Kidney glomerular epithelial cell (primary cell): Measurements from ENCODE around the gene ATP5PD.
"Not testable (repeated sequence)": the region's sequence is repeated elsewhere in the genome, so short reads cannot be mapped to it uniquely, and the experiment has no call there.

Experiments used
- DNase-seq: peaks from one replicate; lab custom pipeline; 2025; lab: John Stamatoyannopoulos, UW

The ATP5PD gene

DNA sequence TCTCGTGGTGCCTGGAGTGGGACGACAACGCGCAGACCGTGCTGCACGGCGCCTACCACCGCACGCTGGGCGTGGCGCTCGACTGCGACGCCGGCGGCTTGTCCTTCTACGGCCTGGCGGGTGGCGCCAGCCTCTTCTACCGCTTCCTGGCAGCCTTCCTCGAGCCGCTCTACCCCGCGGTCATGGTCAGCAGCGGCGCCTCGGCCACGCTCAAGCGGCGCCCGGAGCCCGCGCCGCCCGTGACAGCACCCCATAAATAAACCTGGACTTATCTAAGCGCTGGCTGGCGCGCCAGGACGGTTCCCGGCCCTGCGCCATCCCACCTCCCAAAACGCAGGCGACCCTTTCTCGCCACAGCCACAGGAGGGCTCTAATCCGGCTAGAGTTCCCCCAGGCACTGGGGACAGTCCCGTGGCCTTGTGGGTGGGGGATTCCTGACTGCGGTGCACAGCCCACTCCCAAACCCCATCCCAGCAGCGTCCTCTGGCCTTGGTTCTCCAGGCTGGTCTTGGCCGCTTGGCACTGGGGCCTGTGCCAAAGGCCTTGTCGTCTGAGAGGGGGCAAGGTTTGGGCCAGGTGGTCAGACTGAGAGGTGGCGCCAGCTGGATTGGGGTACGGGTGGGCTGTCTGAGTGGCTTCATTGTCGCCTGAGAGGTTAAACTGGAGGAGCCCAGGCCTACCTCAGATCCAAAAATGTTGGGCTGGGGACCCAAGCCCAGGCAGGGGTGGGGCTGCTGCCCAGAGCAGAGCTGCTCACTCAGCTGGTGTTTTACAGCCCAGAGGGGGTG, 30.9 kb upstream of the ATP5PD start:
- no peak for DNase-seq

GRCh38 chr17:75077072-75077495, 30.3 kb upstream of the ATP5PD start:
- no peak for DNase-seq

GRCh38 chr17:75075597-75076336, 29.0 kb upstream of the ATP5PD start:
- no peak for DNase-seq

DNA sequence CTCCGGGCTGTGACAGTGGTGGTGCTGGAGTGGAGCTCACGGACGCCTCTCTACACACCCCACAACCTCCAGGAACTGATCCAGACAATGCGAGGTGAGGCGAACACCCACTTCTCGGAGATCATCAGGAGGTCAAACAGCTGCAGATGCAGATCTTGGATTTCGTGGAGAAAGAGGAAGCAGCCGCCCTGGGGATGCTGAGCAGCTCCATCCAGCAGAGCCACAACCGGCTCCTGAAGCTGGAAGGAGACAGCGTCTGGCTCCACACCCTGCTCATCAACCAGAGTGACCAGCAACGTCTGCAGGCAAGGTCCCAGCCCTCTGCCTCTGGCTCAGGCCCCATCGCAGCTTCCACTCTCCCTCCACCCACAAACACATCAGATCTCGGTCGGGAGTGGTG, 27.8 kb upstream of the ATP5PD start:
- DNase-seq: no peak

DNA sequence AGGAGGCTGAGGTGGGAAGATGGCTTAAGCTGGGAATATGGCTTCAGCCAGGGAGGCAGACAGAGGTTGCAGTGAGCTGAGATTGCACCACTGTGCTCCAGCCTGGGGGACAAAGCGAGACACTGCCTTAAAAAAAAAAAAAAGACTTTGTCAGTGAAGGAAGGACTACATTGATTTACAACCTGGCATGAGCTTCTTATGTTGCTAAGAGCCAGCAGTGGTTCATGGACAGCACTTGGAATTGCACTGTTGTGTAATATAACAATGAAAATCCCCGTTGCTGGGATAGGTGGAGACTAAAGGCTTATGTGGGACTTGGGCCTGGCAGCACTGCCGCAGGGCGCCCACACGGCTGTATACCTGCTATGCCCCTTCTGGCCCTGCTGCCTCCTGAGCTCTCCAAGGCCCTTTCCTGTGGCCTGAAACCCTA, 26.9 kb upstream of the ATP5PD start:
- no peak for DNase-seq

DNA sequence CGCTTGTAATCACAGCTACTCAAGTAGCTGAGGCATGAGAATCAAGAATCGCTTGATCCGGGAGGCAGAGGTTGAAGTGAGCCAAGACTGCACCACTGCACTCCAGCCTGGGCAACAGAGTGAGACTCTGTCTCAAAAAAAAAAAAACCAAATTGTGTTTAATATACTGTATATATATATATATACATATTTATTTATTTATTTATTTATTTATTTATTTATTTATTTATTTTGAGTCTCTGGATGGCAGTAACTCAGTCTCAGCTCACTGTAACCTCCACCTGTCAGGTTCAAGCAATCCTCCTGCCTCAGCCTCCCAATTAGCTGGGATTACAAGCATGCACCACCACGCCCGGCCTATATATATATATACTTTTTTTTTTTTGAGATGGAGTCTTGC, 26.1 kb upstream of the ATP5PD start:
- DNase-seq: not testable (repeated sequence)

DNA sequence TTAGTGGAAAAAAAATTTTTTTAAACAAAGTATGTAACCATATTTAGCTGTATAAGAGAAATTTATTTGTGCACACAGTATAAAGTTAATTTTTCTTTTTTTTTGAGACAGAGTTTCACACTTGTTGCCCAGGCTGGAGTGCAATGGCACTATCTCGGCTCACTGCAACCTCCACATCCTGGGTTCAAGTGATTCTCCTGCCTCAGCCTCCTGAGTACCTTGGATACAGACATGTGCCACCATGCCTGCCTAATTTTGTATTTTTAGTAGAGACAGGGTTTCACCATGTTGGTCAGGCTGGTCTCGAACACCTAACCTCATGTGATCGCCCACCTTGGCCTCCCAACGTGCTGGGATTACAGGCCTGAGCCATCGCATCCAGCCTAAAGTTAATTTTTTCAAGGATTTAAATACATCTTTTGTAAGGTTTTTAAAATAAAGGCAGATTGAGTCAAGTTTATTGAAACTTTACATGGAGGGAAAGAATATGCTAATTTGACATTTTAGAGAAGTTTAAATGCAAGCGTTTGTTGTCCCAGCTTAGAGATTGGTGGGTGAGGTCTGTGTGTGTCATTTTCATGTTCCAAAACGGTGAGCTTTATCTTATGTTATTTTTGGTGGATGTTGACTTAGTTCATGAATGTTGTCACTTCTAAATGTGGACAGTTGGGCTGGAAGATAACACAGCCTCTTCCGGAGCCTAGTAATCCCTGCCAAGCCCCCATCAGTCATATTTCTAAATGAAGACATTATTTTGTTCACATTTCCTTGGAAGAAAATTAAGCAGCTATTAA, 24.9 kb upstream of the ATP5PD start:
- DNase-seq: not testable (repeated sequence)

DNA sequence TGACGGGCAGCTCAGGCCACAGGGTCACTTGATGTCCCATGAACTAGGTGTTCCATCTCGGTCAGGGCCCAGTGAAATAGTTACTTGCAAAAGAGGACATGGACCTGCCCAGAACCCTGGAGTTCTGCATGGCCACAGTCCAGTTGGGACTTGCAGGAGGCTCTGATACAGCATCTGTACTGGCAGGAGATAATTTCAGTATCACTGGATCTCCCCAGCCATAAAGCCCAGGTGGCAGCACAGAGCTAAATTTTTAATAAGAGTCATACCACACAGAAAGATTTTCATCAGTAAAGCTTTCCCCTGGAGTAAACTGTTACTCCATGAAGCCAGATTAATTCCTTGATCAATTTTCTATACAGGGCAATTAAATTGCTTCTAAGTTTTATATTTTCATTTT, 23.0 kb upstream of the ATP5PD start:
- DNase-seq: peak; percentile 46

DNA sequence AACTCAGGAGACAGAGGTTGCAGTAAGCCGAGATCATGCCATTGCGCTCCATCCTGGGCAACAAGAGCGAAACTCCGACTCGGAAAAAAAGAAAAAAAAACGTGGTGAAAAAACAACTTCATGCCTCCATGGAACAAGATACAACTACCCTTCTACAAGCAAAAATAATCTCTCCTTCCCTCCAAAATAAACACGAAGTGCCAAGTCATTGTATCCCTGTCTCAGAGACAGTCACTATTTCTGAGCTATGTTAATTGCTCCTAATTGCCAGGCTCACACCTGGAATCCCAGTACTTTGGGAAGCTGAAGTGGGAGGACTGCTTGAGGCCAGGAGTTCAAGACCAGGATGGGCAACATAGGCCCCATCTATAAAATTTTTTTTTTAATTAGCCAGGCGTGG, 22.0 kb upstream of the ATP5PD start:
- no peak for DNase-seq

DNA sequence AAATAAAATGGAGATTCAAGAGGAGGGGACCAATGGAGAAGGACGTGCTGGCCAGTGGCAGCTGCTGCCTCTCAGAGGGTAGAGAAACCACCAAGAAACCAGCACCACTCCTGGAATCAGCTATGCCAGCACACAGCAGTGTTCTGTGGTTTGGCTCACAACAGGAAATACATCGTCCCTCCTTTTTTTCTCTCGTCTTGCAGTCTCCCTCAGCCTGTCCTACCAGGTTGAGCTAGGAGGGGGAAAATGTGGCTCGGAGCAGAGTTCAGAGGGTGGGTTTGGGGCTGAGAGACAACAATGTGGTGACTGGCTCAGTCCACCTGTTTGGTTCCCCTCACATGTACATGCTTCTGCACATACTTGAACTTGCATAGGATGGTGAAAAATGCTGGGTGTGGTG, 21.1 kb upstream of the ATP5PD start:
- DNase-seq: no peak

GRCh38 chr17:75065562-75066151, 18.9 kb upstream of the ATP5PD start:
- peak; percentile 12 for DNase-seq

DNA sequence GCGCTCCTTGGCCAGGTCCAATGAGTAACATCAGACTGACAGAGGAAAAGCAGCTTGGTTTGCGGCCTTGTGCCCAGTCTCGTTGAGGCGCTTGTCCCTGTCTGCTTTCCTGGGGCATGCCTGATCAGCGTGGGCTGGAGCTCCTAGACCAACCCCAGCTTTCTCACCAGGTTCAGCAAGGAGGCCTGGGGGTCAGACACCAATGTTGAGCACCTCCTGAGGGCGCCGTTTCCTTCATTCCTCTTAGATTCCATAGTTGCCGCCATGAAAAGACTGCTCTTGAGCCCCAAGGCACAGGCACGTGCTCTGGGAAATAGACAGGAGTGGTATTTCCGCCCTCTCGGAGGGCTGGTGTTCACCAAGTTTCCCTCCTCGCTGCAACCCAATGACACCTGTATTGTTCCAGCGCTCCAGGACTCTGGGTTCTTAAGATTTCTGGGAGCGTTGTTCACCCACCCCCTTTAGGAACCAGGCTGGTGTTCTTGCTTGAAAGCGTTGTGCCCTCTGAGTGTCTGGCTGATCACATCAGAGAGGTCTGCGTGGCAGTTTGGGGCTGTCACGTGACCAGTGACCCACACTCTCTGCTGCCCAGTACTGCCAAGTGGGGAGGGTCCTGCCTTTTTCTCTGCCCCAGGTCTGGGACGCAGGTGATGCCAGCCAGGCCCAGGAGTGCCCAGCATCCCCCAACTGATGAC, 18.2 kb upstream of the ATP5PD start:
- no peak for DNase-seq

DNA sequence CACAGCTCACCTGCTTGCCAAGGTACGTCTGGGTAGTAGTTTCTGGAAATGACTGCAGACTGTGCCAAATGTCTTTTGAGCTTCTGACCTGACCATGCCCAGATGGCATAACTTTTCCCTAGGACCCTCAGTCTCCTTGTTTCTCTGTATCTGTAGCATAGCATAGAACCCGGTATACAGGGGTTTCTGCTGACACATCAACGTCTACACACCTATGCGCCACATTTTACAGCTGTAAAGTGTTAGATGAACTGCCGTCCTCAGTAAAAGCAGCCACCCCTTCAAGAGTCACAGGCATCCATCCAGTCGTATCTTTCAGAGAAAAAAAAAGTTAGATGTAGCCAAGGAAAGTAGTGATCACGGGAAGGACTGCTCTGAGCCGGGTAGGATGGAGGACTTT, 17.7 kb upstream of the ATP5PD start:
- DNase-seq: no peak

- no peak for DNase-seq
Observed at GRCh38 chr17:75064040-75064439, 17.3 kb upstream of the ATP5PD start.

- no peak for DNase-seq
Observed at GRCh38 chr17:75063626-75064025, 16.9 kb upstream of the ATP5PD start.

DNA sequence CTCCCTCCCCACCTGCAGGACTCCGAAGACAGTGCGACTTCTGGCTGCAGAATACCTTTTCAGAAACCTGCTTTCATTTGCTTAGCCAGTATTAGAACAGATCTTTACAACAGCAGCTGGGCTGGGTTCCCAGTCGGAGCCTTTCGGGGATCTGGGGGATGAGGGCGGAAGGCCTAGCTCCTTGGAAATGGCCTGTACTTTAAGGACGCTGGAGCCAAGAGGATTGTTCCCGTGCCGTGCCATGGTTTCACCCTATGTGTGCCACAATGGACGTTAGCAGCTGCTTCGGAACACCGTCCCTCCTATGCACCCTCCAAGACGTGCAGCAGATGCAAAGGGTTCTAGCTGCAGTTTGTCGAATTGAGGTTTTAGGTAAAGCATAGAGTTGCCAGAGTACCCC, 16.4 kb upstream of the ATP5PD start:
- DNase-seq: no peak

- DNase-seq: no peak
Observed at GRCh38 chr17:75061618-75062017, 14.8 kb upstream of the ATP5PD start.

DNA sequence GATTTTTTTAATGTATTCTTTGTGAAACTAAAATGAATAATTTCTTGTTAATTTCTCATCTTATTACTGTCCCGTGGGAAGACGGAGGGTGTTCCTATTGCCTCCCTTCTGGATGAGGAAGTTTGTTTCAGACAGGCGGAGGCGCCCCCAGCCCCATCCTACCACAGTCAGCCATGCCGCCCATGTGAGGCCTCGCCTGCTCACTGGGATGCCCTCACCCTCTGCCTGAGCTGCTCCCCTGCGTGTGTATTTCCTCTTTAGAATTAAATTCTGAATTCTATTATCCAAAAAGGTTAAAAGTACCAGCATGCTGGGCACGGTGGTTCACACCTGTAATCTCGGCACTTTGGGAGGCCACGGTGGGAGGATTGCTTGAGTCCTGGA, 14.3 kb upstream of the ATP5PD start:
- no peak for DNase-seq

GRCh38 chr17:75060434-75061054, 13.8 kb upstream of the ATP5PD start:
- DNase-seq: no peak

DNA sequence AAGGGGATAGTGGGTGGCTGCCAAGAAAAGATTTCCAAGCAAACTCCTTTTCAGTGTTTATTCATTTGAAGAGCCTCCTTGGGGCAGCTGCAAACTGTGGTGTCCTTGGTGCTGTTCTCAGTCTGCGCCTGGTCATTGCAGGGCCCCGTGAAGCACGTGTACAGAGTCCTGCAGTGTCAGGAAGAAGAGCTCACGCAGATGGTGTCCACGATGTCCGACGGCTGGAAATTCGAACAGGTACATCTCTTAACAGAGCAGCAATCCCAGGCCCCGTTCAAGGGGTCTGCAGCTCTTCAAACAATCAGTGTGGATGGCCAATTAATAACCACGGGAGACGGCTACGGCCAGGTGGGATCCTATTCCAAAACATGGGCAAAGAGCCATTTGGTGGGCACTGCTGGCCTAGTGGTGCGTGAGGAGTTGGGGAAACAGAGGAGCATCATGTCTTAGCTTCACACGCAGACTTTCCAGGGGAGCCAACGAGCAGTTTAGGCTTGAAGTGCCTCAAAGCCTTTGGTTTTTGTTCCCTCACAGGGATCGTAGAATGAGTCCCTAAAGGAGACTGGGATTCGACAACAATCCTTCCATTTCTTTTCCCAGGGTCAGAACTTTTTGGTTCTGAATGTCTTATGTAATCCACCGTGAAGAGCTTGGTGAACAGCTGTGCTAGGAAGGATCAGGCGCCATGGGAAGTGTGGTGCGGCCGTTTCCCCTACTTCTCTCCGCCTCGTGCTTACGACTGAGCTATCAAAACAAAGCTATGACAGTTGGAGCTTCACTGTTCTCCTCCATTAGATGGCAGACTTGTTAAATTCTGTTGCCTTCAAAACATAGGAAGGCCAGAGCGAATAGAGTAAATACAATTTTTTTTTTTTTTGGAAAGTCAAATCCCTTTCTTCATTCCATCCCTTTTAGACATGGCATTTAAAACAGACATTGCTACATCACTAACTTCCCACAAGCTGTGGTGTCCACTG, 12.9 kb upstream of the ATP5PD start:
- DNase-seq: peak; percentile 16
